HepG2 (cell line): ENCODE data around the gene ANKS1A. TPM values are rescaled to one million over a fixed set of nuclear protein-coding genes. Genes with fewer than 3 reads are reported as not detected.

ENCODE experiments used
- ARID3A ChIP-seq: IDR thresholded peaks from 2 replicates; pipeline ENCODE4 v1.6.1; 2012; ENCODE audit warnings: low read depth, low read length, improper control_type of control experiment
- HBP1 ChIP-seq: IDR thresholded peaks from 2 replicates; pipeline ENCODE4 v1.6.1; 2016; ENCODE audit warnings: low read depth, control low read depth
- HMGXB4 ChIP-seq, 2 experiments: sonication (generic) in 1 of 2; formaldehyde crosslinking in 1 of 2; IDR thresholded peaks; 2 replicates each; pipeline versions ENCODE4 v1.4.0 to v1.6.1; 2018 to 2020; ENCODE audit warnings: missing genetic modification reagents in 2 of 2, borderline replicate concordance in 1 of 2, low read depth in 1 of 2, mild to moderate bottlenecking in 1 of 2, missing biosample characterization in 1 of 2
- ISL2 ChIP-seq: sonication (generic); formaldehyde crosslinking; IDR thresholded peaks from 2 replicates; pipeline ENCODE4 v1.5.0; 2020; ENCODE audit warnings: missing genetic modification reagents
- LCORL ChIP-seq, 2 experiments: fragments of 450-650 bp in 1 of 2; sonication (generic) in 1 of 2; formaldehyde crosslinking in 1 of 2; IDR thresholded peaks; 2 replicates each; pipeline versions ENCODE4 v1.5.0 to v1.6.1; 2017 to 2020; ENCODE audit warnings: antibody characterized with exemption in 1 of 2, missing genetic modification reagents in 1 of 2
- RAD21 ChIP-seq: fragments of 450-650 bp; formaldehyde crosslinking; IDR thresholded peaks from 2 replicates; pipeline ENCODE4 v1.5.0; 2020; ENCODE audit warnings: mild to moderate bottlenecking
- SP1 ChIP-seq, 2 experiments: fragments of 450-650 bp in 1 of 2; sonication (generic) in 1 of 2; formaldehyde crosslinking in 1 of 2; IDR thresholded peaks; 2 replicates each; pipeline versions ENCODE4 v1.4.0 to v1.6.1; 2016 to 2020; ENCODE audit warnings: missing genetic modification reagents in 1 of 2
- TEAD3 ChIP-seq: optimal IDR thresholded peaks from 2 replicates; pipeline ENCODE3; 2016; ENCODE audit warnings: borderline replicate concordance
- THRA ChIP-seq: sonication (generic); formaldehyde crosslinking; IDR thresholded peaks from 2 replicates; pipeline ENCODE4 v1.4.0; 2020; ENCODE audit warnings: missing genetic modification reagents, borderline replicate concordance
- TRAFD1 ChIP-seq: sonication (generic); formaldehyde crosslinking; IDR thresholded peaks from 2 replicates; pipeline ENCODE4 v1.5.1; 2020; ENCODE audit warnings: missing genetic modification reagents, mild to moderate bottlenecking, borderline replicate concordance
- ZFAT ChIP-seq: sonication (generic); formaldehyde crosslinking; conservative IDR thresholded peaks from 2 replicates; pipeline ENCODE4 v1.8.1; 2023; ENCODE audit warnings: missing genetic modification reagents, inconsistent platforms
- ZNF124 ChIP-seq: sonication (generic); formaldehyde crosslinking; IDR thresholded peaks from 2 replicates; pipeline ENCODE4 v1.4.0; 2020; ENCODE audit warnings: missing genetic modification reagents
- ZNF234 ChIP-seq: sonication (generic); formaldehyde crosslinking; conservative IDR thresholded peaks from 2 replicates; pipeline ENCODE4 v1.5.1; 2020; ENCODE audit warnings: mild to moderate bottlenecking, missing genetic modification reagents
- ZNF253 ChIP-seq: sonication (generic); formaldehyde crosslinking; IDR thresholded peaks from 2 replicates; pipeline ENCODE4 v1.8.0; 2022; ENCODE audit warnings: mild to moderate bottlenecking, missing genetic modification reagents, borderline replicate concordance
- ZNF580 ChIP-seq: IDR thresholded peaks from 2 replicates; pipeline ENCODE4 v1.6.1; 2016; ENCODE audit warnings: low read depth, borderline replicate concordance
- ZNF607 ChIP-seq: sonication (generic); formaldehyde crosslinking; IDR thresholded peaks from 2 replicates; pipeline ENCODE4 v1.5.1; 2020; ENCODE audit warnings: missing genetic modification reagents, mild to moderate bottlenecking, borderline replicate concordance
- ZSCAN5A ChIP-seq: sonication (generic); formaldehyde crosslinking; IDR thresholded peaks from 2 replicates; pipeline ENCODE4 v1.8.0; 2022; ENCODE audit warnings: mild to moderate bottlenecking, missing genetic modification reagents, borderline replicate concordance
- polyA plus RNA-seq, 8 experiments: library from polyadenylated mRNA; depleted of rRNA in 3 of 8; stranded (reverse) in 7 of 8; unstranded in 1 of 8; fragments of >200 nt; fragmentation: Illumina TruSeq in 4 of 8; extraction: Trizol in 4 of 8; gene quantifications; 2 replicates each; pipeline versions ENCODE4 v1.2.1 to v1.2.3, GENCODE V29; 2011 to 2016; ENCODE audit warnings: low read depth in 4 of 8, missing spikeins in 1 of 8, mixed read lengths in 1 of 8; ENCODE audit not compliant: insufficient read depth in 1 of 8
- total RNA-seq, 5 experiments: library from RNA; depleted of rRNA; stranded (reverse); fragments of >200 nt; fragmentation: Illumina TruSeq; extraction: Trizol; gene quantifications; 2 replicates each; pipeline ENCODE4 v1.2.3, GENCODE V29; 2016; ENCODE audit warnings: low read depth in 1 of 5

Gene ANKS1A
- total and polyA plus RNA-seq, 2 of the 13 experiments (the other 11 are each of a cell fraction or from before 2014, with no cell fraction given): 7.2 to 15.1 TPM

GRCh38 chr6:35139924-35140638 lies 251.0 kb downstream of the ANKS1A start (continued):
- TF ChIP-seq TRAFD1 (CRISPR knock-in tag) (no peak), ZFAT (CRISPR knock-in tag) (no peak), ZNF234 (CRISPR knock-in tag) (no peak), ZNF124 (CRISPR knock-in tag) (0 out of 2 replicates have a peak, but pooled peaks have one; percentile 36), ZSCAN5A (CRISPR knock-in tag) (no peak), ZNF580 (no peak), SP1 (IDR thresholded peaks at IDR 0.05) (no peak), SP1 (CRISPR knock-in tag; IDR thresholded peaks at IDR 0.05) (no peak), ZNF253 (CRISPR knock-in tag) (no peak), THRA (CRISPR knock-in tag) (peak; percentile 77; the same call in 1 of the 2 replicates), RAD21 (CRISPR knock-in tag) (peak; percentile 90), TEAD3 (CRISPR knock-in tag) (peak; percentile 9), ZNF607 (CRISPR knock-in tag) (no peak), ARID3A (peak; percentile 79), HMGXB4 (CRISPR knock-in tag; IDR thresholded peaks at IDR 0.05; ENCODE audit: borderline replicate concordance in 1 of 2, low read depth in 1 of 2) (peak in 1 of 2 experiments; percentile 29; a peak in 1 of 4 replicates), HBP1 (CRISPR knock-in tag) (no peak), LCORL (IDR thresholded peaks at IDR 0.05) (no peak), LCORL (CRISPR knock-in tag; IDR thresholded peaks at IDR 0.05) (peak; percentile 43; the same call in 1 of the 2 replicates), ISL2 (CRISPR knock-in tag) (no peak)
